OCI-LY7 (cell line): ENCODE measurements around the gene ADGRD1. TPM values are rescaled to one million over a fixed set of nuclear protein-coding genes. Genes with fewer than 3 reads are reported as not detected.

Experiments
- BruUV-seq: library from RNA; stranded (reverse); fragments of 400-500 nt; replicated peaks from 2 replicates; lab custom pipeline; 2021; lab: Mats Ljungman, UMichigan
- CTCF ChIA-PET: fragments of 300-600 bp; sonication (Branson Sonifier 250); formaldehyde crosslinking; loops from one replicate; lab custom pipeline; 2022; ENCODE audit warnings: antibody characterized with exemption; ENCODE audit not compliant: unreplicated experiment; lab: Charles Lee
- POLR2A ChIA-PET: fragments of 300-600 bp; sonication (Branson Sonifier 250); formaldehyde crosslinking; loops from one replicate; lab custom pipeline; 2022; ENCODE audit warnings: antibody characterized with exemption; lab: Charles Lee
- DNase-seq: peaks from one replicate; pipeline ENCODE4 v3.0.0-alpha.2; 2015; ENCODE audit warnings: low spot score
- H2AFZ ChIP-seq: fragments of 200-600 bp; sonication (generic), shearing (Covaris generic); 2 replicates; pipeline ENCODE4 v1.6.1; 2014; ENCODE audit warnings: mild to moderate bottlenecking, antibody characterized with exemption, low read length, moderate library complexity
- H3K27ac ChIP-seq: fragments of 200-600 bp; sonication (generic); 2 replicates; pipeline ENCODE4 v1.5.1; 2014; ENCODE audit warnings: mixed run types, low read depth, mild to moderate bottlenecking, moderate library complexity, low read length, inconsistent platforms; ENCODE audit not compliant: poor library complexity, severe bottlenecking
- H3K36me3 ChIP-seq: fragments of 200-600 bp; sonication (generic); 2 replicates; pipeline ENCODE4 v1.6.1; 2014; ENCODE audit warnings: mild to moderate bottlenecking, antibody characterized with exemption, low read length, moderate library complexity, mixed read lengths; ENCODE audit not compliant: insufficient read depth
- H3K4me1 ChIP-seq: fragments of 200-600 bp; sonication (generic); 2 replicates; pipeline ENCODE4 v1.5.1; 2014; ENCODE audit warnings: mild to moderate bottlenecking, low read length; ENCODE audit not compliant: insufficient read depth, poor library complexity, severe bottlenecking
- H3K4me2 ChIP-seq: fragments of 200-600 bp; sonication (generic); 2 replicates; pipeline ENCODE4 v1.6.1; 2014; ENCODE audit warnings: mild to moderate bottlenecking, low read length
- H3K4me3 ChIP-seq: fragments of 200-600 bp; sonication (generic); 2 replicates; pipeline ENCODE4 v1.5.1; 2014; ENCODE audit warnings: mild to moderate bottlenecking, low read depth, low read length; ENCODE audit not compliant: poor library complexity, severe bottlenecking
- H3K79me2 ChIP-seq: fragments of 200-600 bp; sonication (generic); 2 replicates; pipeline ENCODE4 v1.6.1; 2016; ENCODE audit warnings: low read depth, mild to moderate bottlenecking, low read length, moderate library complexity, mixed read lengths; ENCODE audit not compliant: insufficient read depth
- H3K9me2 ChIP-seq: fragments of 200-600 bp; sonication (generic); 2 replicates; pipeline ENCODE4 v1.6.1; 2016; ENCODE audit warnings: mild to moderate bottlenecking, low read length, mixed read lengths; ENCODE audit not compliant: insufficient read depth
- H3K9me3 ChIP-seq: fragments of 200-600 bp; sonication (generic); 2 replicates; pipeline ENCODE4 v1.6.1; 2014; ENCODE audit warnings: mild to moderate bottlenecking, mixed run types, low read length, mixed read lengths
- H4K20me1 ChIP-seq: fragments of 200-600 bp; sonication (generic); 2 replicates; pipeline ENCODE4 v1.6.1; 2014; ENCODE audit warnings: mild to moderate bottlenecking, antibody characterized with exemption, low read length, moderate library complexity, mixed read lengths; ENCODE audit not compliant: insufficient read depth
- EZH2phosphoT487 ChIP-seq: fragments of 200-600 bp; sonication (generic); IDR thresholded peaks from 2 replicates; pipeline ENCODE4 v1.6.1; 2018; ENCODE audit warnings: low read depth, borderline replicate concordance, mild to moderate bottlenecking, mixed run types, antibody characterized with exemption, low read length, moderate library complexity, mixed read lengths
- intact Hi-C: fragments of 100-400 bp; cut with micrococcal nuclease; formaldehyde crosslinking; loops from one replicate; pipeline ENCODE4 v1.10.0; 2022; ENCODE audit not compliant: unreplicated experiment
- total RNA-seq, 2 experiments: library from RNA; depleted of rRNA in 1 of 2; stranded (reverse); fragments of >200 nt in 1 of 2; shearing (Covaris generic) in 1 of 2; gene quantifications; 2 replicates each; pipeline ENCODE4 v1.2.3, GENCODE V29; 2014 to 2022
- TF ChIP-seq, protein P1 (sequence below): fragments of 200-600 bp; sonication (generic); conservative IDR thresholded peaks from 2 replicates; pipeline ENCODE4 v1.5.1; 2014; ENCODE audit warnings: mild to moderate bottlenecking, antibody characterized with exemption, low read length, moderate library complexity, mixed read lengths

The ADGRD1 gene
- total RNA-seq, 2 experiments from 2014 or later = 1.0 to 1.7 TPM

- Histone ChIP-seq H3K4me1 (peaks cover 8% of the 10 kb centered on the region), H3K4me2 (no peak overlapping the region), H3K4me3 (no peak overlapping the region), H3K79me2 (no peaks in the 10 kb centered on the region), H3K36me3 (no peaks in the 10 kb centered on the region), H3K27ac (no peak overlapping the region), H4K20me1 (no peaks in the 10 kb centered on the region), H2AFZ (no peak overlapping the region), H3K9me2 (no peaks in the 10 kb centered on the region), H3K9me3 (no peaks in the 10 kb centered on the region)
- intact Hi-C loops = no loop called here
- no peak for TF ChIP-seq EZH2phosphoT487
- TF ChIP-seq, protein P1, sequence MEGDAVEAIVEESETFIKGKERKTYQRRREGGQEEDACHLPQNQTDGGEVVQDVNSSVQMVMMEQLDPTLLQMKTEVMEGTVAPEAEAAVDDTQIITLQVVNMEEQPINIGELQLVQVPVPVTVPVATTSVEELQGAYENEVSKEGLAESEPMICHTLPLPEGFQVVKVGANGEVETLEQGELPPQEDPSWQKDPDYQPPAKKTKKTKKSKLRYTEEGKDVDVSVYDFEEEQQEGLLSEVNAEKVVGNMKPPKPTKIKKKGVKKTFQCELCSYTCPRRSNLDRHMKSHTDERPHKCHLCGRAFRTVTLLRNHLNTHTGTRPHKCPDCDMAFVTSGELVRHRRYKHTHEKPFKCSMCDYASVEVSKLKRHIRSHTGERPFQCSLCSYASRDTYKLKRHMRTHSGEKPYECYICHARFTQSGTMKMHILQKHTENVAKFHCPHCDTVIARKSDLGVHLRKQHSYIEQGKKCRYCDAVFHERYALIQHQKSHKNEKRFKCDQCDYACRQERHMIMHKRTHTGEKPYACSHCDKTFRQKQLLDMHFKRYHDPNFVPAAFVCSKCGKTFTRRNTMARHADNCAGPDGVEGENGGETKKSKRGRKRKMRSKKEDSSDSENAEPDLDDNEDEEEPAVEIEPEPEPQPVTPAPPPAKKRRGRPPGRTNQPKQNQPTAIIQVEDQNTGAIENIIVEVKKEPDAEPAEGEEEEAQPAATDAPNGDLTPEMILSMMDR = no peak
- no peak for DNase-seq
- ChIA-PET CTCF (no interaction called here), POLR2A (no interaction called here)
- no TSS peak for BruUV-seq
These were observed 106.5 kb downstream of the ADGRD1 start for GRCh38 chr12:131060011-131060703.

DNA sequence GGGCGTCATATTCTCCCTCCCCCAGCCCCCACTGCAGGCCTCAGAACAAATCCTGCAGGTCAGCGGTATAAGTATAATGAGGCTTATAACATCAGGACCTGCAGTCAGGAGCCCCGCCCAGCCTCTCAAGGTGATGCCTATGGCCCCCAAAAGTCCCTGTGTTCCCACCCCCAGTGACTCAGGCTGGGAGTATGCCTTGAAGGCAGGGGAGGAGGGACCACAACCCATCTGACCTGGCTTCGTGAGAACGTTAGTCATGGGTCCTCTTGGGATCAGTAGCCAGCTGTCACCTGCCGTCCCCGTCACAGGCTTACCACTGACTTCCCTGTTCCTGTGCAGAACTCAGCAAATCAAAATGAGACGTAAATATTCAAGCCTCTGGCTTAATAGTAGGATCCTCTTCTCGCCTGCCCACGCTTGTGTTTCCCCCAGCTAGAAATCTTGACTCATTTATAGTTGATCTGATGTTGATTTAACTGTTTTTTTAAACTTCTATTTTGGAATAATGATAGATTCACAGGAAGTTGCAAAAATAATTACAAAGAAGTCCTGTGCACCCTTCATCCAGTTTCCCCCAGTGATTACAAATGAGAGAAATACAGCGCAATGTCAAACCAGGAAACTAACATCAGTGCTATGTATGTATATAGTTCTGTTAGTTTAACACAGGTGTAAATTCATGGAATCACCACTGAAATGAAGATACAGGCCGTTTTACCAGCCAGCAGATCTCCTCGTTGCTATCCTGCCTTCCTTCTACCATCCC, 107.5 kb downstream of the ADGRD1 start:
- ChIA-PET POLR2A (no interaction called here), CTCF (no interaction called here)
- H3K9me3 ChIP-seq = no peaks in the 10 kb centered on the region
- H3K36me3 ChIP-seq = no peaks in the 10 kb centered on the region
- no peak overlapping the region for H2AFZ ChIP-seq
- DNase-seq = peak; percentile 29
- no peaks in the 10 kb centered on the region for H3K9me2 ChIP-seq
- BruUV-seq = no TSS peak
- H3K4me2 ChIP-seq = no peak overlapping the region
- peaks cover 8% of the 10 kb centered on the region for H3K4me1 ChIP-seq
- TF ChIP-seq EZH2phosphoT487 = no peak
- TF ChIP-seq, protein P1 = no peak
- H4K20me1 ChIP-seq = no peaks in the 10 kb centered on the region
- no peaks in the 10 kb centered on the region for H3K79me2 ChIP-seq
- intact Hi-C loops = no loop called here
- no peak overlapping the region for H3K27ac ChIP-seq
- H3K4me3 ChIP-seq = no peak overlapping the region

DNA sequence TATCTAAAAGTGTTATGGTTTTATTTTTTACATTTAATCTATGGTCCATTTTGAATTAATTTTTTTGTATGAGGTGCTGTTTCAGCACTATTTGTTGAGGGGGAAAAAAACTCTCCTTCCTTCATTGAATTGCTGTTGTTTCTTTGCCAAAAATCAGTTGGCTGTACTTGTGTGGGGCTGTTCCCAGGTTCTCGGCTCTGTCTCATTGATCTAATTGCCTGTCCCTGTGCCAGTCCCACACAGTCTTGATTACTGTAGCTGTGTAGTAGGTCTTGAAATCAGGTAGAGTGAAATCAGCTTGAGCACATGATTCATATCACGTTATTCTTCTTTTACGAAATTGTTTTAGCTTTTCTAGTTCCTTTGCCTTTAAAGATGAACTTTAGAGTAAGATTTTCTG, 109.7 kb downstream of the ADGRD1 start:
- no peaks in the 10 kb centered on the region for H3K79me2 ChIP-seq
- H3K9me2 ChIP-seq = no peaks in the 10 kb centered on the region
- POLR2A ChIA-PET = no interaction called here
- H4K20me1 ChIP-seq = no peaks in the 10 kb centered on the region
- H3K4me1 ChIP-seq = peaks cover 8% of the 10 kb centered on the region
- H3K36me3 ChIP-seq = no peaks in the 10 kb centered on the region
- TF ChIP-seq, protein P1 = no peak
- no peak for TF ChIP-seq EZH2phosphoT487
- no peak overlapping the region for H3K4me3 ChIP-seq
- no peak overlapping the region for H3K4me2 ChIP-seq
- H3K9me3 ChIP-seq = no peaks in the 10 kb centered on the region
- no peak overlapping the region for H3K27ac ChIP-seq
- BruUV-seq = no TSS peak
- H2AFZ ChIP-seq = no peak overlapping the region
- CTCF ChIA-PET = no interaction called here
- no peak for DNase-seq
- intact Hi-C loops = no loop called here
